HCT116 (cell line): ENCODE measurements around the gene TELO2. TPM values are rescaled to one million over a fixed set of nuclear protein-coding genes. Genes with fewer than 3 reads are reported as not detected.

Experiments
- ATAC-seq: fragments of 200-7000 bp; cut with Tn5 transposase; 2 replicates; pipeline ENCODE4 v1.9.1; 2020; ENCODE audit warnings: mild to moderate bottlenecking, moderate library complexity
- BruUV-seq: library from RNA; stranded (reverse); fragments of 400-500 nt; replicated peaks from 2 replicates; lab custom pipeline; 2021; lab: Mats Ljungman, UMichigan
- CTCF ChIA-PET: fragments of 300-600 bp; sonication (Branson Sonifier 250); formaldehyde crosslinking; loops from one replicate; lab custom pipeline; 2021; ENCODE audit warnings: antibody characterized with exemption; lab: Charles Lee
- POLR2A ChIA-PET: fragments of 300-600, 350-600 bp; sonication (Branson Sonifier 250); formaldehyde crosslinking; loops from one replicate; lab custom pipeline; 2021; ENCODE audit warnings: antibody characterized with exemption; lab: Charles Lee
- RAD21 ChIA-PET, 2 experiments: fragments of 300-600 bp; sonication (Branson Sonifier 250); formaldehyde crosslinking; loops; one replicate each; lab custom pipeline; 2023; ENCODE audit warnings: low total read pairs in 2 of 2; ENCODE audit not compliant: uncharacterized antibody in 2 of 2, unreplicated experiment in 2 of 2, low non-redundant PET in 1 of 2; lab: Charles Lee
- DNase-seq: peaks from one replicate; pipeline ENCODE4 v3.0.0-alpha.2; 2010; ENCODE audit warnings: low read depth, low spot score
- H2AFZ ChIP-seq: fragments of 200-600 bp; shearing (Covaris generic), sonication (generic); 2 replicates; pipeline ENCODE4 v1.6.1; 2017; ENCODE audit warnings: low read depth, mixed run types, mixed read lengths, antibody characterized with exemption, low read length; ENCODE audit not compliant: poor library complexity, severe bottlenecking
- H3K27ac ChIP-seq: 2 replicates; pipeline ENCODE4 v1.5.1; 2012; ENCODE audit warnings: low read depth, low read length
- H3K27me3 ChIP-seq: fragments of 200-600 bp; sonication (generic); 2 replicates; pipeline ENCODE4 v1.6.1; 2016; ENCODE audit warnings: mixed run types, low read length, mixed read lengths; ENCODE audit not compliant: insufficient read depth
- H3K36me3 ChIP-seq, 2 experiments: fragments of 200-500 bp in 1 of 2; fragments of 200-600 bp in 1 of 2; sonication (Bioruptor generic) in 1 of 2; sonication (generic) in 1 of 2; 2 replicates each; pipeline versions ENCODE4 v1.5.1 to v1.6.1; 2014 to 2016; ENCODE audit warnings: low read length in 2 of 2, inconsistent platforms in 1 of 2, mixed read lengths in 1 of 2, mixed run types in 1 of 2; ENCODE audit not compliant: insufficient read depth in 2 of 2, control insufficient read depth in 1 of 2
- H3K4me1 ChIP-seq, 2 experiments: fragments of 200-600 bp in 1 of 2; sonication (generic) in 1 of 2; 2 replicates each; pipeline versions ENCODE4 v1.5.1 to v1.6.1; 2012 to 2017; ENCODE audit warnings: low read length in 2 of 2, inconsistent platforms in 1 of 2, mild to moderate bottlenecking in 1 of 2, mixed read lengths in 1 of 2, mixed run types in 1 of 2, moderate library complexity in 1 of 2; ENCODE audit not compliant: insufficient read depth in 2 of 2, control insufficient read depth in 1 of 2
- H3K4me2 ChIP-seq: fragments of 200-600 bp; sonication (generic); 2 replicates; pipeline ENCODE4 v1.6.1; 2017; ENCODE audit warnings: mixed run types, low read length, mixed read lengths
- H3K4me3 ChIP-seq, 2 experiments: fragments of 200-600 bp in 1 of 2; sonication (generic) in 1 of 2; replicated peaks in 1 of 2; 2 replicates each; pipeline ENCODE4 v1.5.1; 2011 to 2016; ENCODE audit warnings: low read length in 2 of 2, control low read depth in 1 of 2, low read depth in 1 of 2, mild to moderate bottlenecking in 1 of 2, mixed read lengths in 1 of 2, mixed run types in 1 of 2
- H3K79me2 ChIP-seq: fragments of 200-600 bp; sonication (generic); 2 replicates; pipeline ENCODE4 v1.6.1; 2017; ENCODE audit warnings: mild to moderate bottlenecking, mixed run types, low read length, moderate library complexity, mixed read lengths; ENCODE audit not compliant: insufficient read depth
- H3K9ac ChIP-seq: fragments of 200-600 bp; sonication (generic); 2 replicates; pipeline ENCODE4 v1.6.1; 2016; ENCODE audit warnings: low read length, mixed read lengths
- H3K9me2 ChIP-seq: fragments of 200-600 bp; sonication (generic), shearing (Covaris generic); 2 replicates; pipeline ENCODE4 v1.6.1; 2017; ENCODE audit warnings: mixed run types, mild to moderate bottlenecking, moderate library complexity; ENCODE audit not compliant: insufficient read depth
- H3K9me3 ChIP-seq, 2 experiments: fragments of 200-500 bp in 1 of 2; fragments of 200-600 bp in 1 of 2; sonication (Bioruptor generic) in 1 of 2; sonication (generic) in 1 of 2; 2 replicates each; pipeline ENCODE4 v1.6.1; 2014 to 2017; ENCODE audit warnings: low read length in 2 of 2, mixed read lengths in 2 of 2, inconsistent platforms in 1 of 2, low read depth in 1 of 2, mild to moderate bottlenecking in 1 of 2, mixed run types in 1 of 2, moderate library complexity in 1 of 2; ENCODE audit not compliant: control insufficient read depth in 1 of 2, insufficient read depth in 1 of 2
- H4K20me1 ChIP-seq: fragments of 200-600 bp; sonication (generic), shearing (Covaris generic); 2 replicates; pipeline ENCODE4 v1.6.1; 2017; ENCODE audit warnings: mixed run types, mild to moderate bottlenecking, moderate library complexity; ENCODE audit not compliant: insufficient read depth
- EGR1 ChIP-seq: IDR thresholded peaks from 2 replicates; pipeline ENCODE4 v1.6.1; 2012; ENCODE audit warnings: low read depth
- EZH2 ChIP-seq: fragments of 200-600 bp; sonication (generic); IDR thresholded peaks from 2 replicates; pipeline ENCODE4 v1.6.1; 2017; ENCODE audit warnings: antibody characterized with exemption, mixed run types
- EZH2phosphoT487 ChIP-seq: fragments of 200-600 bp; IDR thresholded peaks from 2 replicates; pipeline ENCODE4 v1.6.1; 2018; ENCODE audit warnings: antibody characterized with exemption, borderline replicate concordance
- SIN3A ChIP-seq: IDR thresholded peaks from 2 replicates; pipeline ENCODE4 v1.6.1; 2012; ENCODE audit warnings: low read depth
- SRF ChIP-seq: IDR thresholded peaks from 2 replicates; pipeline ENCODE4 v1.6.1; 2012; ENCODE audit warnings: low read depth
- intact Hi-C: fragments of 100-400 bp; cut with micrococcal nuclease; formaldehyde crosslinking; loops from 2 replicates; pipeline ENCODE4 v1.10.0; 2022
- total RNA-seq: library from RNA; stranded (reverse); gene quantifications from one replicate; pipeline ENCODE4 v1.2.1, GENCODE V29; 2021; ENCODE audit not compliant: unreplicated experiment
- TF ChIP-seq, protein P1 (sequence below): IDR thresholded peaks from 2 replicates; pipeline ENCODE4 v1.6.1; 2011; ENCODE audit warnings: mild to moderate bottlenecking, low read length, moderate library complexity; ENCODE audit not compliant: insufficient replicate concordance; ENCODE audit errors: extremely low read depth
- TF ChIP-seq, protein P2 (sequence below): IDR thresholded peaks from 2 replicates; pipeline ENCODE4 v1.6.1; 2012

The TELO2 gene
- total RNA-seq, 1 experiment from 2014 or later: 74.3 TPM

DNA sequence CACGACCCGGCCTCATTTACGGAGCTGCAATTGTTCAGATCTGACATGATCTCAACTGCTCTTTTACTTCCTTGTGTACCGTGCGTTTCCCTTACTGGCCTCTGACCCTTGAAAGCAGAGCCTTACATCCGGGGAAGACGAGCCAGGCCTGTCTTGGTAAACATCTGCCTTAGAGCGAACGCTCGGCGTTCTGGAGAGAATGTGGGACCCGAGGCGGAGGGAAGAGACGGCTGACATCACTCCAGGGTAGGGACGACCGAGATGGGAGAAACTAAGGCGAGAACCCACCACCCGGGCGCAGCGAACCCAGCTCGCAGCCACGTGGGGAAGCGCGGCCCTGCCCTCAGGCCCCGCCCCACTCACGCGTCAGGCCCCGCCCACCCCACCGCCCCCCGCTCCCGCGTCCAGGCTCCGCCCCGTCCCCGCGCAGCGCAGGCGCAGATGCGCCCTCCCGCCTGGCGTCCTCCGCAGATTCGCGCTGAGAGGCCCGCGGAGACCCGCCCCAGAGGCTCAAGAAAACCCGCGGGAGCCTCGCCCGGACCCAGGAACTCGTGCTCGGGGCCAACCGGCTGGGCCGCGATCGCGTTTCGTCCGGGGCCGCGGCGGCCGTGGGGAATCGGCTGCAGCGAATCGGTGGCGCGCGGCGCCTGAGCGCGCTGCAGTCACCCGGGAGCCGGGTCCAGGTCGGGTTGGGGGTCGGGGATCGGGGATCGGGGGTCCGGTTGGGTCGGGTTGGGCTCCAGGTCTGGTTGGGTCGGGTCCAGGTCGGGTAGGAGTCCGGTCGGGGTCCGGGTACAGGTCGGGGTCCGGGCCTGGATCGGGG lies at the start of gene TELO2 (continued):
- TF ChIP-seq, protein P1, sequence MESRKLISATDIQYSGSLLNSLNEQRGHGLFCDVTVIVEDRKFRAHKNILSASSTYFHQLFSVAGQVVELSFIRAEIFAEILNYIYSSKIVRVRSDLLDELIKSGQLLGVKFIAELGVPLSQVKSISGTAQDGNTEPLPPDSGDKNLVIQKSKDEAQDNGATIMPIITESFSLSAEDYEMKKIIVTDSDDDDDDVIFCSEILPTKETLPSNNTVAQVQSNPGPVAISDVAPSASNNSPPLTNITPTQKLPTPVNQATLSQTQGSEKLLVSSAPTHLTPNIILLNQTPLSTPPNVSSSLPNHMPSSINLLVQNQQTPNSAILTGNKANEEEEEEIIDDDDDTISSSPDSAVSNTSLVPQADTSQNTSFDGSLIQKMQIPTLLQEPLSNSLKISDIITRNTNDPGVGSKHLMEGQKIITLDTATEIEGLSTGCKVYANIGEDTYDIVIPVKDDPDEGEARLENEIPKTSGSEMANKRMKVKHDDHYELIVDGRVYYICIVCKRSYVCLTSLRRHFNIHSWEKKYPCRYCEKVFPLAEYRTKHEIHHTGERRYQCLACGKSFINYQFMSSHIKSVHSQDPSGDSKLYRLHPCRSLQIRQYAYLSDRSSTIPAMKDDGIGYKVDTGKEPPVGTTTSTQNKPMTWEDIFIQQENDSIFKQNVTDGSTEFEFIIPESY: no peak
- no peak for TF ChIP-seq EGR1
- peak; percentile 48; the same call in 1 of the 2 replicates for TF ChIP-seq SIN3A
- TF ChIP-seq SRF: no peak

DNA sequence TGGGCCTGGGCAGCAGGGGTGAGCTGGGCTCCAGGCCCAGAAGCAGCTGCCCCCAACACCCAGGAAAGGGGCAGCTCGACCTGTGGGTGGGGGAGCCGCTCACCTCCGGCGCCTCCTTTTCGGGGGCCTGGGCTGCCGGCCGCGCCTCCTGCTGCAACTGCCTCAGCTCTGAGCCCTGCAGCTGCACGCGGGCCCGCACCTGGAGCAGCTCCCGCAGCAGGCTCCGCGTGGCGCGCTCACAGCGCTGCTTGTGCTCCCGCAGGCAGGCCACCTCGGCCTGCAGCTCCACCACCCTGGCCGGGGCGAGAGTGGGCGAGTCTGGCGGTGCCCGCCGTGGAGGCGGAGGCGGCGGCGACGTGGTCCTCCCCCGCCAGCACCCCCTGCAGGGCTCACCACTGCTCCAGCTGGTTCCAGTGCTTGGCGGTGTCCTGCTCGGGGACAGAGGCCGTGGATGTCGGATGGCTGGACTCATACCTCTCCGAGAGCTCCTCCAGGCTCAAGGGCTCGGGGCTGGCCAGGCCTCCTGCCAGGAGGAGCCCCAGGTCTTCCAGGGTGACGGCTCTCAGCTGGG lies 49.7 kb upstream of the TELO2 start:
- DNase-seq: no peak
- Histone ChIP-seq H3K27me3 (no peaks in the 10 kb centered on the region), H3K9me2 (no peaks in the 10 kb centered on the region), H3K27ac (no peak overlapping the region), H3K4me1 (no peaks in the 10 kb centered on the region), H3K4me3 (no peak overlapping the region), H4K20me1 (no peaks in the 10 kb centered on the region), H2AFZ (no peak overlapping the region), H3K9ac (no peak overlapping the region), H3K4me2 (no peak overlapping the region), H3K9me3 (no peaks in the 10 kb centered on the region), H3K36me3 (no peaks in the 10 kb centered on the region), H3K79me2 (no peaks in the 10 kb centered on the region)
- TF ChIP-seq, protein P2, sequence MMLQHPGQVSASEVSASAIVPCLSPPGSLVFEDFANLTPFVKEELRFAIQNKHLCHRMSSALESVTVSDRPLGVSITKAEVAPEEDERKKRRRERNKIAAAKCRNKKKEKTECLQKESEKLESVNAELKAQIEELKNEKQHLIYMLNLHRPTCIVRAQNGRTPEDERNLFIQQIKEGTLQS: no peak
- no peak for TF ChIP-seq EZH2phosphoT487
- no peak for TF ChIP-seq EZH2
- ChIA-PET POLR2A (no interaction called here), RAD21 (no interaction called here), CTCF (no interaction called here)
- peak; percentile 18; the same call in 1 of the 2 replicates for ATAC-seq
- BruUV-seq: no TSS peak
- intact Hi-C loops: no loop called here
